ENCODE measurements around the gene LEP. TPM values are rescaled to one million over a fixed set of nuclear protein-coding genes. Genes with fewer than 3 reads are reported as not detected.

The LEP gene
- total and polyA plus RNA-seq, 2 experiments from 2014 or later, result not detected

DNA sequence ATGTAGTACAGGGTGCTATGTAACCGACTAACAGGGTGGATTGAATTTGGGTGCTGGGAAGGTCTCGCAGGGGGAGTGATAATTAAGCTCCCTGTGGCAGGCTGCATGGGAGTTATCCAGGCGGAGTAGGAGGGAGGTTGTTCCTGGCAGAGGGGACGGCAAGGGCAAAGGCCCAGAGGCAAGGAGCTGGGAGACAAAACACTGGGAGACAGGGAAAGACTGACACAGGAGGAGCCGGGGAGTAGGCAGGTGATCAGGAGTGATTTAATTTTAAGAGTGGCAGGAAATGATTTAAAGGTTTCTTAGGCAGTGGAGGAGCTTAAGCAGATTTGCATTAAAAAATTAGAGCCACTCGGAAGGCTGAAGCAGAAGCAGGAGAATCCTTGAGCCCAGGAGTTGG is 40.7 kb upstream of the LEP start:
- Histone ChIP-seq H3K4me1 (ENCODE audit: low read depth) (peaks cover 2% of the 10 kb centered on the region), H3K36me3 (no peaks in the 10 kb centered on the region), H3K27me3 (peaks cover 63% of the 10 kb centered on the region), H3K9me3 (ENCODE audit: low read depth) (no peaks in the 10 kb centered on the region), H3K4me3 (no peak overlapping the region), H3K27ac (no peak overlapping the region)
- TF ChIP-seq, protein P1, sequence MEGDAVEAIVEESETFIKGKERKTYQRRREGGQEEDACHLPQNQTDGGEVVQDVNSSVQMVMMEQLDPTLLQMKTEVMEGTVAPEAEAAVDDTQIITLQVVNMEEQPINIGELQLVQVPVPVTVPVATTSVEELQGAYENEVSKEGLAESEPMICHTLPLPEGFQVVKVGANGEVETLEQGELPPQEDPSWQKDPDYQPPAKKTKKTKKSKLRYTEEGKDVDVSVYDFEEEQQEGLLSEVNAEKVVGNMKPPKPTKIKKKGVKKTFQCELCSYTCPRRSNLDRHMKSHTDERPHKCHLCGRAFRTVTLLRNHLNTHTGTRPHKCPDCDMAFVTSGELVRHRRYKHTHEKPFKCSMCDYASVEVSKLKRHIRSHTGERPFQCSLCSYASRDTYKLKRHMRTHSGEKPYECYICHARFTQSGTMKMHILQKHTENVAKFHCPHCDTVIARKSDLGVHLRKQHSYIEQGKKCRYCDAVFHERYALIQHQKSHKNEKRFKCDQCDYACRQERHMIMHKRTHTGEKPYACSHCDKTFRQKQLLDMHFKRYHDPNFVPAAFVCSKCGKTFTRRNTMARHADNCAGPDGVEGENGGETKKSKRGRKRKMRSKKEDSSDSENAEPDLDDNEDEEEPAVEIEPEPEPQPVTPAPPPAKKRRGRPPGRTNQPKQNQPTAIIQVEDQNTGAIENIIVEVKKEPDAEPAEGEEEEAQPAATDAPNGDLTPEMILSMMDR (IDR thresholded peaks at IDR 0.05; ENCODE audit: low read depth, low read length), result no peak
- no peak for DNase-seq (ENCODE audit: low read depth in 1 of 2, low spot score in 1 of 2)

DNA sequence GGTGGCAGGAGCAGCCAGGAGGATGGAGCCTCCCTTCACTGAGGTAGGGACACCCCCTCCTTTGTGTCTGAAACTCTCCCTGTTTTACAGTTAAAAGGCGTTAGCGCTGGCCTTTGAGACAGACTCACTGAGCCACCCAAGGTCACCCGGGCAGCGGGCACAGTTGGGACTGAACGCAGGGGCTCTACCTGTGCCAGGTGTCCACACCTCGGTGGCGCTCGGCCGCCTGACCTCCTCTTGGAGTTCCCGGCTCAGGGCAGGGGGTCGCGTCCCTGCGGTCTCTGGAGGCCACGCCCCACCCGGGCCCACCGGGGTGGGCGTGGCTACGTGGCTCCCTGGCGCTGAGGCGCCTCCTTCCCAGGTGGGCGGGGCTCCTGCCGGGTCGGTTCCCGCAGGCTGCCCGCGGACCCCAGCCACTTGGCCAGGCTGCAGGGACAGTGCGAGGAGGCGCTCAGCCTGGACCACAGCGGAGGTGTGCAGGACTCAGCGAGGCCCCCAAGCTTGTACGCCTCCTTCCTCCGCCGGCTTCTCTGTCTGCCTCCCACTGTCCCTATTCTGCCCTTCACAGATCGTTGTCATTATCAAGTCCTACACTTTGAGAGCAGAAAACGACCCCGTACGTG is 39.9 kb upstream of the LEP start:
- TF ChIP-seq, protein P1 (IDR thresholded peaks at IDR 0.05; ENCODE audit: low read depth, low read length), result no peak
- H3K27me3 ChIP-seq, result peaks cover 65% of the 10 kb centered on the region
- H3K4me3 ChIP-seq, result peak overlapping the region; percentile 23
- H3K9me3 ChIP-seq (ENCODE audit: low read depth), result no peaks in the 10 kb centered on the region
- no peaks in the 10 kb centered on the region for H3K36me3 ChIP-seq
- peaks cover 2% of the 10 kb centered on the region for H3K4me1 ChIP-seq (ENCODE audit: low read depth)
- H3K27ac ChIP-seq, result no peak overlapping the region
- DNase-seq (ENCODE audit: low read depth in 1 of 2, low spot score in 1 of 2), result peak in 1 of 2 donors; percentile 63

GRCh38 chr7:128201690-128202085 is 39.4 kb upstream of the LEP start:
- H3K9me3 ChIP-seq (ENCODE audit: low read depth), result no peaks in the 10 kb centered on the region
- H3K36me3 ChIP-seq, result no peaks in the 10 kb centered on the region
- no peak overlapping the region for H3K27ac ChIP-seq
- peaks cover 2% of the 10 kb centered on the region for H3K4me1 ChIP-seq (ENCODE audit: low read depth)
- no peak for DNase-seq (ENCODE audit: low read depth in 1 of 2, low spot score in 1 of 2)
- H3K27me3 ChIP-seq, result peaks cover 70% of the 10 kb centered on the region
- TF ChIP-seq, protein P1 (IDR thresholded peaks at IDR 0.05; ENCODE audit: low read depth, low read length), result no peak
- H3K4me3 ChIP-seq, result peak overlapping the region; percentile 23

DNA sequence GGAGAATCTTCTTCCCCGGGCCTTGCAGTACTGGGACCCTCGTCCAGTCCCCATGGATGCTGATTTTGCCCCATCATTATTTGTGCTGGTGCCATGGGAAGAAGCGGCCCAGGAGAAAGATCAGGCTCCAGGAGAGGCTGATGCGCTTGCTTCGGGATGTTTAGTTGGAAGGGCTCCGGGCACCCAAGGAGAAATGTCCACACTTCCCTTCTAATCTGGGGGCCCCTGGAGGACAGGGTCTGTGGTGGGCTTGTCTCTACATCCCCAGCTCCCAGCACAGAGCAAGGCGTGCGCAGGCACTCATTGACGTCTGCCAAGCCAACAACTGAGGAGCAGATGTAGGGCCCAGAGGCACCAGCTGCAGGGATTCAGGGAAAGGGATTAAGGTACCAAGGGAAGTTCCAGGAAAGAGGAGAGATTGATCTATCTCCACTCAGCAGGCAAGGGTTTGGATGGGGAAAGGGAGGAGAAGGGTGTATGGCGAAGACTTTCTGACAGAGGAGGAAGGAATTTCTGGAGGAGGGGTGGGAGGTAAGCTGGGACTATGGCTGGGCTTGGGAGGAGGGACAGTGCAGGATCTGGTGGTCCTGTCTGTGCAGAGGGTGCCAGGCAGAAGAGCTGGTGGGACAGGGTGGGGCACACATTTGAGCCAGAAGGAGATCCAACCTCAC is 38.7 kb upstream of the LEP start:
- H3K9me3 ChIP-seq (ENCODE audit: low read depth), result no peaks in the 10 kb centered on the region
- no peak for DNase-seq (ENCODE audit: low read depth in 1 of 2, low spot score in 1 of 2)
- H3K4me3 ChIP-seq, result no peak overlapping the region
- no peaks in the 10 kb centered on the region for H3K36me3 ChIP-seq
- TF ChIP-seq, protein P1 (IDR thresholded peaks at IDR 0.05; ENCODE audit: low read depth, low read length), result no peak
- no peak overlapping the region for H3K27ac ChIP-seq
- H3K27me3 ChIP-seq, result peaks cover 77% of the 10 kb centered on the region
- peaks cover 2% of the 10 kb centered on the region for H3K4me1 ChIP-seq (ENCODE audit: low read depth)

DNA sequence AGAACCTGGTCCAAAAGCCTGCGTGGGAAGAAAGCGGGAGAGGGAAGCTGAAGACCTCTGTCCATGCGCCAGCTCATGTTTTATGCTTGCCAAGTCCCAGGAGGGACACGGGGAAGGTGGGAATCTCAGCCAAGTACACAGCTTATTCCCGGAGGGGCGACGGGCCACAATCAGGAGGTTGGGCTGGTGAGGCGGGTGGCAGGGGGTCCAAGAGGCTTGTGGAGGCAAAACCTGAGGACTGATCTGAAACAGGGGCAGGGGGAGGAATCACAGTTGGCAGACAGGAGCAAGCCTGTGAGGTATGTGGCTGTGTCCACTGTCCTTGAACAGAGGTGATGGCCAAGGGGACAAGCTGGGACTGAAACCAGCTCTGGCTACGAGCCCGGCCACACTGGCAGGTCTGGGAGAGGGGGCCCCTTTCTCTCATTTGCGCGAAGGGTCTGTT is 38.0 kb upstream of the LEP start:
- Histone ChIP-seq H3K27ac (no peak overlapping the region), H3K36me3 (no peaks in the 10 kb centered on the region), H3K4me1 (ENCODE audit: low read depth) (peaks cover 2% of the 10 kb centered on the region), H3K4me3 (no peak overlapping the region), H3K9me3 (ENCODE audit: low read depth) (no peaks in the 10 kb centered on the region), H3K27me3 (peaks cover 75% of the 10 kb centered on the region)
- no peak for DNase-seq (ENCODE audit: low read depth in 1 of 2, low spot score in 1 of 2)
- TF ChIP-seq, protein P1 (IDR thresholded peaks at IDR 0.05; ENCODE audit: low read depth, low read length), result no peak

All from cardiac muscle cell (in vitro differentiated cells and primary cell).